Endodermal cell (in vitro differentiated cells): Measurements from ENCODE around the gene NAA25. TPM values are rescaled to one million over a fixed set of nuclear protein-coding genes. Genes with fewer than 3 reads are reported as not detected.

Experiments
- DNase-seq: peaks from one replicate; pipeline ENCODE4 v3.0.0-alpha.2; 2017
- H3K27ac ChIP-seq: 2 replicates; pipeline ENCODE4 v1.5.1; 2013; ENCODE audit warnings: mild to moderate bottlenecking, low read depth, low read length, moderate library complexity
- H3K27me3 ChIP-seq: 2 replicates; pipeline ENCODE4 v1.6.1; 2013; ENCODE audit warnings: mild to moderate bottlenecking, low read length, moderate library complexity; ENCODE audit not compliant: insufficient read depth, control insufficient read depth, poor library complexity, severe bottlenecking
- H3K36me3 ChIP-seq: 2 replicates; pipeline ENCODE4 v1.7.0; 2013; ENCODE audit warnings: mild to moderate bottlenecking, low read length, moderate library complexity; ENCODE audit not compliant: control insufficient read depth, insufficient read depth
- H3K4me1 ChIP-seq: one replicate; pipeline ENCODE4 v1.7.0; 2013; ENCODE audit warnings: low read length; ENCODE audit not compliant: control insufficient read depth, insufficient read depth
- H3K4me3 ChIP-seq: 2 replicates; pipeline ENCODE4 v1.5.1; 2013; ENCODE audit warnings: mild to moderate bottlenecking, low read length, moderate library complexity
- H3K9ac ChIP-seq: 2 replicates; pipeline ENCODE4 v1.6.1; 2013; ENCODE audit warnings: mild to moderate bottlenecking, low read length, moderate library complexity; ENCODE audit not compliant: poor library complexity, severe bottlenecking; ENCODE audit errors: extremely low read depth
- H3K9me3 ChIP-seq: 2 replicates; pipeline ENCODE4 v1.6.1; 2013; ENCODE audit warnings: mild to moderate bottlenecking, low read length, moderate library complexity; ENCODE audit not compliant: control insufficient read depth
- H3K27ac Mint-ChIP-seq: 2 replicates; pipeline ENCODE4 v1.8.0; 2020; ENCODE audit warnings: mixed read lengths
- H3K27me3 Mint-ChIP-seq: 2 replicates; pipeline ENCODE4 v1.8.0; 2021; ENCODE audit warnings: mild to moderate bottlenecking, mixed read lengths; ENCODE audit not compliant: insufficient read depth
- H3K36me3 Mint-ChIP-seq: 2 replicates; pipeline ENCODE4 v1.8.0; 2020; ENCODE audit warnings: low read depth, mixed read lengths
- H3K4me1 Mint-ChIP-seq: 2 replicates; pipeline ENCODE4 v1.8.0; 2020; ENCODE audit warnings: mixed read lengths
- H3K4me3 Mint-ChIP-seq: 2 replicates; pipeline ENCODE4 v1.8.0; 2020; ENCODE audit warnings: mild to moderate bottlenecking, moderate library complexity, mixed read lengths
- H3K9me3 Mint-ChIP-seq: 2 replicates; pipeline ENCODE4 v1.8.0; 2020; ENCODE audit warnings: mild to moderate bottlenecking, mixed read lengths
- WGBS, 2 experiments: methylation state at CpG; one replicate each; pipeline versions ENCODE4 v1.1.5 to v1.1.7; 2013; ENCODE audit warnings: missing lambda C conversion rate in 2 of 2, mixed read lengths in 1 of 2; ENCODE audit not compliant: insufficient coverage in 1 of 2, insufficient read length in 1 of 2; 5-methylcytosine and 5-hydroxymethylcytosine counted together
- total RNA-seq, 2 donors: library from RNA; stranded (reverse); fragmentation: NEBNext Ultra II Directional in 1 of 2; extraction: Animal tissue kit (Norgen Biotek cat#: 25700) in 1 of 2; gene quantifications; 2 replicates in 1 of 2; 3 replicates in 1 of 2; pipeline ENCODE4 v1.2.1, GENCODE V29; 2021
- TF ChIP-seq, protein P1 (sequence below): fragments of 200-600 bp; sonication (generic); conservative IDR thresholded peaks from 2 replicates; pipeline ENCODE4 v1.5.0; 2021; ENCODE audit warnings: antibody characterized with exemption, mild to moderate bottlenecking

Gene NAA25
- total RNA-seq, 2 donors from 2014 or later = 34.2 to 36.3 TPM

DNA sequence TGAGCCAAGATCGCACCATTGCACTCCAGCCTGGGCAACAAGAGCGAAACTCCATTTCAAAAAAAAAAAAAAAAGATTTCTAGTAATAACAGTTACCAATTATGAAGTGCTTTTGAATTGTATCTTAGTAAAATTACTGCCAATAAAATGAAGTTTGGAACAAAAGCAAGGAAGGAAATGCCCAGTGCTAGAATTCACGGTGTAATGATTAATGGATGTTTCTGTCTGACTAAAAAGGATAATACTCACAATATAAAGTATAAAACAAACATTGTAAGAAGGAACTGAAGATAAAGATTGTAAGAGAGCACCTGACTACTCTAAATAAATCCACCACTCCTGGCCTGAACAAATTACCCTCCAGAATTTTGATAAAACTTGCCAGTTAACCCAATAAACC lies 99.7 kb downstream of the NAA25 start:
- 100% methylated on average over 1 of the region's 3 CpGs; no CpG with 5 or more reads in 1 of the 2 experiments for WGBS, 2 experiments
- Histone ChIP-seq H3K9ac (no peak overlapping the region), H3K36me3 (peaks cover 12% of the 10 kb centered on the region), H3K27me3 (no peaks in the 10 kb centered on the region), H3K9me3 (peaks cover 10% of the 10 kb centered on the region), H3K27ac (no peak overlapping the region), H3K4me1 (no peaks in the 10 kb centered on the region), H3K4me3 (no peak overlapping the region)
- H3K4me1 Mint-ChIP-seq = peaks cover 18% of the 10 kb centered on the region
- TF ChIP-seq, protein P1, sequence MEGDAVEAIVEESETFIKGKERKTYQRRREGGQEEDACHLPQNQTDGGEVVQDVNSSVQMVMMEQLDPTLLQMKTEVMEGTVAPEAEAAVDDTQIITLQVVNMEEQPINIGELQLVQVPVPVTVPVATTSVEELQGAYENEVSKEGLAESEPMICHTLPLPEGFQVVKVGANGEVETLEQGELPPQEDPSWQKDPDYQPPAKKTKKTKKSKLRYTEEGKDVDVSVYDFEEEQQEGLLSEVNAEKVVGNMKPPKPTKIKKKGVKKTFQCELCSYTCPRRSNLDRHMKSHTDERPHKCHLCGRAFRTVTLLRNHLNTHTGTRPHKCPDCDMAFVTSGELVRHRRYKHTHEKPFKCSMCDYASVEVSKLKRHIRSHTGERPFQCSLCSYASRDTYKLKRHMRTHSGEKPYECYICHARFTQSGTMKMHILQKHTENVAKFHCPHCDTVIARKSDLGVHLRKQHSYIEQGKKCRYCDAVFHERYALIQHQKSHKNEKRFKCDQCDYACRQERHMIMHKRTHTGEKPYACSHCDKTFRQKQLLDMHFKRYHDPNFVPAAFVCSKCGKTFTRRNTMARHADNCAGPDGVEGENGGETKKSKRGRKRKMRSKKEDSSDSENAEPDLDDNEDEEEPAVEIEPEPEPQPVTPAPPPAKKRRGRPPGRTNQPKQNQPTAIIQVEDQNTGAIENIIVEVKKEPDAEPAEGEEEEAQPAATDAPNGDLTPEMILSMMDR = no peak
- H3K27ac Mint-ChIP-seq = no peak overlapping the region
- H3K9me3 Mint-ChIP-seq = no peaks in the 10 kb centered on the region
- no peak overlapping the region for H3K4me3 Mint-ChIP-seq
- H3K36me3 Mint-ChIP-seq = peaks cover 6% of the 10 kb centered on the region
- H3K27me3 Mint-ChIP-seq = no peaks in the 10 kb centered on the region
- no peak for DNase-seq

DNA sequence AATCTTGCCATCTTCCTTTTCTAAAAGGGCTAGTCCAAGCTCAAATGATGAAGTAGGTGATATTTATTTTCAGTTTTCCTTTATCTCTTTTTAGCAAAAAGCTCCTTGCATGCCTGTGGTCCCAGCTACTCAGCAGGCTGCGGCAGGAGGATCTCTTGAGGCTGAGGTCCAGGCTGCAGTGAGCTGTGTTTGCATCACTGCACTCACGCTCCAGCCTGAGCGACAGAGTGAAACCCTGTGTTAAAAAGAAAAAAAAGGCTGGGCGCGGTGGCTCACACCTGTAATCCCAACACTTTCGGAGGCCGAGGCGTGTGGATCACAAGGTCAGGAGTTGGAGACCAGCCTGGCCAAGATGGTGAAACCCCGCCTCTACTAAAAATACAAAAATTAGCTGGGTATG lies 100.6 kb downstream of the NAA25 start:
- no peaks in the 10 kb centered on the region for H3K27me3 ChIP-seq
- Mint-ChIP-seq H3K4me3 (no peak overlapping the region), H3K27me3 (no peaks in the 10 kb centered on the region), H3K36me3 (peaks cover 12% of the 10 kb centered on the region), H3K4me1 (peaks cover 18% of the 10 kb centered on the region), H3K9me3 (peaks cover 3% of the 10 kb centered on the region), H3K27ac (no peak overlapping the region)
- H3K27ac ChIP-seq = no peak overlapping the region
- WGBS, 2 experiments = 89 to 95% methylated on average over 9 of the region's 9 CpGs
- H3K9ac ChIP-seq = no peak overlapping the region
- no peak for DNase-seq
- H3K36me3 ChIP-seq = peaks cover 19% of the 10 kb centered on the region
- H3K4me3 ChIP-seq = no peak overlapping the region
- TF ChIP-seq, protein P1 = no peak
- peaks cover 15% of the 10 kb centered on the region for H3K9me3 ChIP-seq
- no peaks in the 10 kb centered on the region for H3K4me1 ChIP-seq

DNA sequence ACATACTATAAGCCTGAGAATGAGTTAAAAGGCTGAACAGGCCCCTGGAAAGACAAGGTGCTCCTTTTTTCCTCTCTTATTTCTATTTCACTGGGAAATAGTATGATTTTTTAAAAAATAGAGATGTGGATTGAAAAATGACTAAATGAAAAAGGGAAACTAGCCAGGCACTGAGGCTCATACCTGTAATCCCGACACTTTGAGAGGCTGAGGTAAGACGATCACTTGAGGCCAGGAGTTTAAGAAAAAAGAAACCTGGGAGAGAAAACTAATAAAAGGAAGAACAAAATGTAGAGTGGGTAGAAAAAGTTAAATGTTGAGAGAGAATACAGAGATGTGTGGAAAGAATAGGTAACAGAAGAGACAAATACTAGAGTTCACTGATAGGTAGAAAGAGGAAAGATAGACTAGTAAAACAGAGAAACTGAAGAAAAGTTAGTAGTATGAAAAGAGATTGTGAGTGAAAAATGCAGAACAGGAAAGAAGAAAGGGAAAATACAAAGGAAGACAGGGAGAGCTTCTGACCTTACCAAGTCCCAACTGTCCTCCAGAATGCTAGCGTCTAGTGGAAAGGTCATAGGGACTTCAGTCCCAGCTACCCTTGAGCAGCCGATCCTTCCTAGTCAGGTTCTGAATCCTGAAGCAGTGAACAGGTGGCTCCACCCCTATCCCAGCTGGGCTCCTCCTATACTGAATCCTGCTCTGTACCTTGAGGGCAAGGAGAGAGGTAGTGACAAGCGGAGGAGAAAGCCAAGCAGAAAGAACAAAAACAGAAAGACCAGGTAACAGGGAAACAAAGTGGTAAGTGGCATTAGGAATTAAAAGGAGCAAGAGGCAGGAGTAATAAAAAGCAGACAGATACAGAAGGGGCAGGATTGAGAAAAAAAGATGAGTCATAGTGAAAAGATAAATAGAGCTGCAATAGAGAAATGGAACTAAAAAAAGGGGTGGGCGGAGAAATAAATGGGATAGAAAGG lies 102.9 kb downstream of the NAA25 start:
- TF ChIP-seq, protein P1 = no peak
- Histone ChIP-seq H3K9ac (no peak overlapping the region), H3K4me3 (no peak overlapping the region), H3K36me3 (peaks cover 20% of the 10 kb centered on the region), H3K9me3 (peaks cover 9% of the 10 kb centered on the region), H3K27me3 (no peaks in the 10 kb centered on the region), H3K27ac (no peak overlapping the region), H3K4me1 (no peaks in the 10 kb centered on the region)
- peak; percentile 91 for DNase-seq
- peaks cover 3% of the 10 kb centered on the region for H3K9me3 Mint-ChIP-seq
- H3K36me3 Mint-ChIP-seq = peaks cover 12% of the 10 kb centered on the region
- no peak overlapping the region for H3K4me3 Mint-ChIP-seq
- no peak overlapping the region for H3K27ac Mint-ChIP-seq
- peaks cover 7% of the 10 kb centered on the region for H3K4me1 Mint-ChIP-seq
- WGBS, 2 experiments = 77 to 98% methylated on average over 4 to 6 of the region's 6 CpGs
- no peaks in the 10 kb centered on the region for H3K27me3 Mint-ChIP-seq
